GM19023 (cell line): ENCODE measurements around the gene TNFSF13B.
"Not testable (repeated sequence)": the region's sequence is repeated elsewhere in the genome, so short reads cannot be mapped to it uniquely, and the experiment has no call there.

ENCODE experiments used
- ATAC-seq: cut with Tn5 transposase; IDR thresholded peaks from one replicate; pipeline ENCODE4 v1.9.1; 2021; ENCODE audit warnings: mild to moderate bottlenecking, moderate library complexity; ENCODE audit not compliant: unreplicated experiment

Gene TNFSF13B

DNA sequence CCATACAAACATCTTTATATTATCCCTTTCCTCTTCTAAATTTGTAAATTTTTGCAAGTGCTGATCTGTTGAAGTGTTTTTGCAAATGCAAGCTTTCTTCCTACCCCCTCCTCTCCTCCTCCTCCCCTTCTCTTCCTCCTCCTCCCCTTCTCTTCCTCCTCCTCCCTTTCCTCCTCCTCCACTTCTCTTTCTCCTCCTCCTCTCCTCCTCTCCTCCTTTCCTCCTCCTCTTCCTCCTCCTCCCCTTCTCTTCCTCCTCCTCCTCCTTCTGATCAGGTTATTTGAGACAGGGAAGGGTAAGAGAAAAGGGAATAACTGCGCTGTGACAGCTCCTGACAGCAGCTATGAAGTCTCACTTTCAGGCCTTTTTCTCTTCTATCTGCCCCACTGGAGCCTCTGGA lies 8.9 kb downstream of the TNFSF13B start:
- no peak for ATAC-seq

DNA sequence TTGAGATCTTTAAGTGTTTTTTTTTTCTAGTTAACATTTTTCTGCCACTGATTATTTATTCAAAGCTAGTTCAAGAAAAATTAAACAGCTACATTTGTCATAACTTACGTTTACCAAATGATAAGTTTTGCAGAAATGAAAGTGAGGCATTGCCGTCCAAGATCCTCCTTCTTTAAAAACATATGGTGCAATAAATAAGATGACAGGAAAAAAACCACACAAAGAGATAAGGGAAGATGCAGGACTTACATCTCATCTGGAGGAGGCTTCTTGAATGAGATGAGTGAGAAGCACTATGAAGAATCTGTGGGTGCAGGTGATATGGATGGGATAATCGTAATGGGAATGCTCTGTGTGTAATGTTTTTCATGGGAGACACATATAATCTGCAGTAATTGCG lies 12.4 kb downstream of the TNFSF13B start:
- ATAC-seq, result no peak

DNA sequence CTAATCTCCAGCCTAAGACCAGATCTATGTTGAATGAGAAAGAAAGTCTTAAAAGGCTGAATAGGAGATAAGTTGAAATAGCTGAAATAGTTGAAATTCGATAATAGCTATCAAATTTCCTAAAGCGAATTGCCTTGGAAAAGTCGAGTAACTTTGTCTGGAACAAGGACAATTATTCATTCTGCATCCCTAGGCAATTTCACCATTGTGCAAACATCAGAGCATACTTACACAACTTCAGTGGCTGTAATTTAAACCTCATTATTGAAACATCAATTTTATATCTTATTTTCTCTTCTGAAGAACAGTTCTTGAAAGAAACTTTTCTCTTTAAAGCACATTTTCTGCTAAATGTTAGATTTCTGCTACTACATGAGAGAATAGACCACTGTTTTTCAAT lies 13.6 kb downstream of the TNFSF13B start:
- no peak for ATAC-seq

DNA sequence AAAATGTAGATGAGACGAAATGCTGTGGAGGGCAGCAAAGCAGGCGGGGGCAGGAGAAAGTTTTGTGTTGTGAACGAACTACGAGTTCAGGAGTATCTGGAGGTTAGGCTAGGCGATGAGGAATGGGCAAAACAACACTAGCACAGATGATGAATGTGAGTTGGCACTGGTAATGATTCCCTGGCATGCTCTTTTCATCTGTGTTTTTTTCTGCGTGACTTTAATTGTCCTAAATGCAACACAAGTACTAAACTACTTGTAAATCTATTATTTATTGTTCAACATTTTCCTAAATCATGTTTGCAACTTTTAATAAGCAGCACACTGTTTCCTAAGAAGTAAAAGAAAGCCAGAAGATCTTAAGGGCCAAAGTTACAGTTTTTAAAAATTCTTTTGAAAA lies 19.2 kb downstream of the TNFSF13B start:
- ATAC-seq, result no peak

DNA sequence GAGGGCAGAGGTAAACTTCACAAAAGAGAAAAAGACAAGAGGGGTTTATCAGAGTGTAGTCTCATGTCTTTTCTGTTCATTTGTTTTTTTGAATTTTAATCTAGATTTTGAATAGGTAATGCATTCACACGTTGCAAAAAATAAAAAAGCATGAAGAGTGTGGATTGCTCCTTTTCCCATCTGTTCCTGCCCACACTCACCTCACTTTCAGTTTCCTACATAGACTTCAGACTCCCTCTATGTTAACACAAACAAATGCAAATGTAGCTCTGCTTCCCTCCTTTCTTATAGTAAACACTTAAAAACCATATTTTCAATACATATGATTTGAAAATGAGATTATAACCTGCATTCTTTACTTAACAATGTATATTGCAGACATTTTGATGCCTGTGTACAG lies 20.3 kb downstream of the TNFSF13B start:
- ATAC-seq, result no peak

DNA sequence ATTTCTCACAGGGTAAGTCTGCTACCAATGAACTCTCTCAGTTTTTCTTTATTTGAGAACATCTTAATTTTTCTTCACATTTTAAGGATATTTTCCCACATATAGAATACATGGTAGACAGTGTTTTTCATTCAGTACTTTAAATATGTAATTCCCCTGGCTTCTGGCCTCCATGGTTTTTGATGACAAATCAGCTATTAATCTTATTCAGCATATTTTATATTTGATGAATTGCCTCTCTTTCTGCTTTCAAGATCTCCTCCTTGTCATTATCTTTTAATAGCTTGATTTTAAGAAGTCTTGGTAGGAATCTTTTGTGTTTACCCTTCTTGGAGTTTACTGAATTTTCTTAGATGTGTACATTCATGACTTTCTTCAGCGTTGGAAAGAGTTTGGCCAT lies 27.6 kb downstream of the TNFSF13B start:
- ATAC-seq, result no peak

DNA sequence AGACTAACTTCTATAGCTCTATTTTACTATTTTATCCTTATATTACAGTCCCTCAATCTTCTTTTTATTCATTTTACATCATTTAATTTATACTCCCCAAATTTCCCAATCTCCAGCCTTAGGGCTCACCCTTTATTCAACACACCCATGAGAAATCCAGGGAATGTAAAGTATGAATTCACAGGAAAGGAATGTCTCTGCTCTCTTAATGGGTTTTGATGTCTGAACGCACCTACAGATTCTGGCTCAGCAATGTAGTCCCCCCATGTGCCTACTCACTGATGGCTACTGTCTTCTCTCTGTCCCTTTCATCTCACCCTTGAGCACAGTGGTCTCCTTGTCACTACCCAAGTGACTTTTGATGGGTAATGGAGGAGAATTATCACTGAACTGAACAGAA lies 32.8 kb downstream of the TNFSF13B start:
- ATAC-seq, result no peak

DNA sequence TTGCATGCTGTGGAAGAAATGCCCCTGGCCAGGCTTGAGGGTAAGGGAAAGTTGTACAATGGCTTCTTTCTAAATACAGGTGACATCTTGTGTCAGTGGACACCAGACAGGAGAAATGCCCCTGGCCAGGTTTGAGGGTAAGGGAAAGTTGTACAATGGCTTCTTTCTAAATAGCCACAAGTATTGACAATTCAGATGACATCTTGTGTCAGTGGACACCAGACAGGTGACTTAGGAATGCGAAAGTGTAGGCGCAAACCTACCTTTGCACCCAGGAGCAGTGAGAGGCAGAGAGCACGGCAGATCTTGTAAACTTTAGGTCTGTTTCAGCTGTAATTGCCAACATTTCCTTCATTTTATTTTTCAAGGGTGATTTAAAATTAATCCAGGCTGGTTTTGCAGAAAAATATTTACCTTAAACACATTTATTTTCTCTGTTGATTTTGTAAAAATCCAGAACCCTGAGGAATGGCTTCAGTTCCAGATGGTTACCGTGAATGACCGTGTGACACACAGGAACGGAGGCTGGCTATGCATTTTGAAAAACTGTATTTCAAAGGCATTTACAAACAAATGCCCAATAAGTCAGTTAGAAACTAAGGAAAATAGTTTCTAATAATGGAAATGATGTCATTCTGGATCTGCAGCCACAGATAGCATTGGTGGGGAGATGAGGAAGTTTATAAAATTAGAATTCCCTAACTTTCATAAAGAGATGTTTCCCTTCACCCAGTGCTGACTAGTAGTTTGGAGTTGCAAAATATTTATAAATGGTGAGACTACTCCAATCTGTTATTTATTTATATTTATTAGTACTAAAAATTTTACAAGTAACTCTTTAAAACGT lies 34.9 kb downstream of the TNFSF13B start:
- no peak for ATAC-seq

DNA sequence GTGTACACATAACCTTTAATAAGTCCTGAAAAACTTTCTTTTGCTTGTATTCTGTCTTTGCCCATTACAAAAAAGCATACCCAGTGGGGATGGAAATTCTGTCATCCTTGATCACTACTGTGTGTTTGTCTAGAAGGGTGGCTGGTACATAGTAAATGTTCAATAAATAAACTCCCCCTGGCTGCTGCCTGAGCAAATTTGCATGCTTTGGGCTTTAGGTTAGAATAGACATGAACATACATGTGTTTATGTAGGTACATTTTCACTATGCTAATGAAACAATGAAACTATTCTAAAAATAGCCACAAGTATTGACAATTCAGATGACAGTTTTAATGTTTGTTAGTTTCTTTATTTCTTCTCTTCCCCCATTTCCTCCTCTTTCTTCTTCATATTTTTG lies 36.1 kb downstream of the TNFSF13B start:
- peak; percentile 70 for ATAC-seq

DNA sequence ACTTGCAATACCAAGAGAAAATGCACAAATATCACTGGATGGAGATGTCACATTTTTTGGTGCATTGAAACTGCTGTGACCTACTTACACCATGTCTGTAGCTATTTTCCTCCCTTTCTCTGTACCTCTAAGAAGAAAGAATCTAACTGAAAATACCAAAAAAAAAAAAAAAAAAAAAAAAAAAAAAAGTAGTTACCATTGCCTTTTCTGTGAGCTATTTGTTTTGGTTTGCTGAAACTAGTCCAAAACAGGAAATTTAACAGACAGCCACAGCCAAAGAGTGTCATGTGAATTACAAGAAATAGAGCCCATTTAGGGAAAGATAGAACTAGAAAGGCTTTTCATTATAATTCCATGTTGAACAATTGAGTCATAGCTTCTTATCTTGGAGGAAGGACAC lies 37.3 kb downstream of the TNFSF13B start:
- no peak for ATAC-seq

DNA sequence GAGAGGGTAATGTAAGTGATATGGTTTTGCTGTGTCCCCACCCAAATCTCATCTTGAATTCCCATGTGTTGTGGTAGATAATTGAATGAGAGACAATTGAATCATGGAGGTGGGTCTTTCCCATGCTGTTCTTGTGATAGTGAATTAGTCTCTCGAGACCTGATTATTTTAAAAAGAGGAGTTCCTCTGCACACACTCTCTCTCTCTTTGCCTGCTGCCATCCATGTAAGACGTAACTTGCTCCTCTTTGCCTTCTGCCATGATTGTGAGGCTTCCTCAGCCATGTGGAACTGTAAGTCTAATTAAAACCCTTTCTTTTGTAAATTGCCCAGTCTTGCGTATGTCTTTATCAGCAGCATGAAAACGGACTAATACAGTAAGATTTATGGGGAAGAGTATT lies 42.1 kb downstream of the TNFSF13B start:
- ATAC-seq, result not testable (repeated sequence)

DNA sequence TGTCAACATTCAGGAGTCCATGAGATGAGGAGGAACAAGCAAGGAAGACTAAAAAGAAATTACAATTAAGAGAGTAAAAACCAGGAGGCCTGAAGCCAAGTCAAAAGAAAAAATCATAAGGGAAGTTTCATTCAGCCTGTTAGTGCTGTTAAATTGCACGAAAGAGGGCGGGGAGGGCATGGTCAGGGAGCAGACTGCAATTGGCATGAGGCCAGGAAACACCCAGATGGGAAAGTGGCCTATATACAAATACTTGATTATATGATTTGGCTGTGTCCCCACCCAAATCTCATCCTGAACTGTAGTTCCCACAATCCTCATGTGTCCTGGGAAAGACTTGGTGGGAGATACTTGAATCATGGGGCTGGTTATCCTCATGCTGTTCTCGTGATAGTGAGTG lies 43.9 kb downstream of the TNFSF13B start:
- no peak for ATAC-seq

DNA sequence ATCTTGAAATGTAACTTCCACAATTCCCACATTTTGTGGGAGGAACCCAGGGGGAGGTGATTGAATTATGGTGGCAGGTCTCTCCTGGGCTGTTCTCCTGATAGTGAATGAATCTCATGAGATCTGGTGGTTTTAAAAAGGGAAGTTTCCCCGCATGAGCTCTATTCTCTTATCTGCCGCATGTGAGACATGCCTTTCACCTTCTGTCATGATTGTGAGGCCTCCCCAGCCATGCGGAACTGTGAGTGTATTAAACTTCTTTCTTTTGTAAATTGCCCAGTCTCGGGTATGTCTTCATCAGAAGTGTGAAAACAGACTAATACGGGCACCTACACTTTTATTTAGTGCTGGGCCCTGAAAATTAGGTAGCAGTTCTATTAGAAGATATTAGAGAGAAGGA lies 45.8 kb downstream of the TNFSF13B start:
- ATAC-seq, result peak; percentile 80

DNA sequence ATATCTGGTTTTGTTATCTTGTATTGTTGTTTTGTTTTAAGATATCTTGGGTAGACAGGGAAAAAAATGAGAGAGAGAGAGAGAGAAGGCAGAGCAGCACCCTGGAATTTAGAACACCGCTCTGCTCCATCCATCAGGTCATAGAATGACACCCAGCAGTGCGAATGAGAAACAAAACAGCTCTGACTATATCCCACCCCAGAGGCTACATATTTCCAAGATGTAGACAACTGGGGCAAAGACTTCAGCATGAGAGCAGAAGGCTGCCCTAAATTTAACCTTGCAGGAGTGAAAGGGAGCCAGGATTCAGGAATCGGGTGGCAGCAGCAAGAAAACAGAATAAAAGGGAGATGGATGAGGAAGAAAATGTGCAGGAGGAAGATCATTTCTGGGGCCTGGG lies 46.5 kb downstream of the TNFSF13B start:
- ATAC-seq, result no peak

DNA sequence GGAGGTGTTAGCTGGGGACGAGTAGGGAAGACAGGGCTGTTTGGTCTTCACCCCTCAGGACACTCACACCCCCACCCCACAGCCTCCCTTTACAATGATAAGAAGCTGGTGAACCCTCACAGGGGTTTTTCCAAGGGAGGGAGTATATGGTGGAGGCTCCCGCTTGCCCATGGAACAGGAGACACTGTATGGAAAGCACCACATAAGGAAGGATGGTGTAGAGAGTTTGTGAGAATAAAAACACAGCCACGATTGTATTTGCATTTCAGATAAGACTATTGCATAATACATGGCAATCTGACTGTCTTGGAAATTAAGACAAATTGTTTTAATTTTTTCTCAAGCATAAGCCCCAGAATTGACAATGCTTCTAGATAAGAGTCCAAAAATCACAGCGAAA lies 46.9 kb downstream of the TNFSF13B start:
- ATAC-seq, result no peak

DNA sequence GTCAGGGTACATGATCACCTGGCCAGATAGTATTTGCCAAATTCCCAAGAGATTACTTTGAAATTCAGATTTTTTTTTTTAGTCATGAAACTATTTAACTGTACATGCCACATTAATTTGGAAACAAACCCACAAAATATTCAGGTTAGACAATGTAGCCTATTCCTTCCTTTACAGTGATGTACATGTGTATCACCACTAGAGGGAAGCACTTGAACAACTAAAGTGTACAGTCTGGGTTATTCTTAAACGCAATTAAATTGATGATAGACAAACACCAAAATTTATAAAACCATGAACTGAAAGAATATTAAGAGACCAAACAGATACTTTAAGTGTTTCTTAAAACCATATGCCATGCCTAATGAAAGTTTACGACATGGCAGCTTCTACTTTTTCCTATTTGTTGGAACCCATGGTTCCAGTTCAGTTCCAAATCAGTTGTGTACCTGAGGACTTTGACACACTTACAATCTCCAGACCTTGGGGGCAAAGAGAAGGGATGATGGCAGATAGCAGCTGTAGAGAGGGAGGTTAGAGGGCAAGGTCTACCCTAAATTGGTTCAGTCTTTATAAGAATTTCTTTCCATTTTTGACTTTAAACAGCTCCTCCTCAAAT lies 52.8 kb downstream of the TNFSF13B start:
- peak; percentile 83 for ATAC-seq

DNA sequence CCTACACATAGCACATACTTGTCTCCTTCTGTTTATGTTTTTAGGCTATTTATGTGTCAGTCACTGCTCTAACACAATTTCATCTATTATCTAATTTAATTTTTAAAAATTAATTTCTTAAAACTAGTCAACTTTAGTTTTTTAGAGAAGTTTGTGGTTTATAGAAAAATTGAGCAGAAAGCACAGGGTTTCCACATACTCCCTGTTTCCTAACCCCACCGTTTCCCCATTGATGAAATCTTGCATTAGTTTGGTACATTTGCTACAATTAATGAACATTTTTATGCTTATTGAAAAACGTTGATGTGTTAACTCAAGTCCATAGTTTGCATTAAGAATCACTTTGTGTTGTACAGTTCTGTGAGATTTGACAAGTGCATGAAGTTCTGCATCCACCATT lies 53.5 kb downstream of the TNFSF13B start:
- ATAC-seq, result no peak

DNA sequence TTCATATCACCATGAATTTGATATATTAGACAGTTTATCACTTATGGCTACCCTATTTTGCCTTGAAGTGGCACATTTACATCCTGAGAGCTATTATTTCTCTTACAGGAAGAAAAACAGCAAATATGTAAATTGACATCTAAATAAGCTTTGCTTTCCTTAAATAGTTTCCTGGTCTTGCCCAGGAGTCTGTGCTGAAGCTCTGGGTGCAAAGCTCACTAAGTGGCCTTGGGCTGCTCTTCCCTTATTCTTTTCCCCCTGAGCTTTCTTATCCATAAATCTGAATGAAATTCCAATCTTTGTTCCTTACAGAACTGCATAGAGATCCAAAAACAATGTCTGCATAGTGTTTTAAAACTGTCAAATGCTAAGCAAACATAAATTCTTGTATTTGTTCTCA lies 56.3 kb downstream of the TNFSF13B start:
- no peak for ATAC-seq

DNA sequence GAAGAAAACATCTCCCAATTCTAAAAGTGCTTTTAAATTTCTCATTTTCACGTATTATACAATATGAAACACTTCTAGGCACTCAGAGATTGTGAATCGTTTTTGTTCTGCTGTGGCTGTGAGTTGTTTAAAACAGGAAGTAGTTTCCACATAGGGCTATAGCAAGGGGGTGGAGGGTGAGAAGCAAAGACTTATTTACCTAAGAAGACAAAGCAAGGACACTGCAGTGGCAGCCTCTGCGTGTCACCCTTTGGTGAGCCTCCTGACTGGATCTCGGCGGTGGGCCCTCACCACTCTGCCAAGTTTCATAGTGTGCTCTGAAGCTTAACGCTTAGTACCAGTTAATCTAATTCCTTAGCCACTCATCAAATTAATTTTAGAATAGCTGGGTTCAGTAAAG lies 56.8 kb downstream of the TNFSF13B start:
- ATAC-seq, result peak; percentile 82

DNA sequence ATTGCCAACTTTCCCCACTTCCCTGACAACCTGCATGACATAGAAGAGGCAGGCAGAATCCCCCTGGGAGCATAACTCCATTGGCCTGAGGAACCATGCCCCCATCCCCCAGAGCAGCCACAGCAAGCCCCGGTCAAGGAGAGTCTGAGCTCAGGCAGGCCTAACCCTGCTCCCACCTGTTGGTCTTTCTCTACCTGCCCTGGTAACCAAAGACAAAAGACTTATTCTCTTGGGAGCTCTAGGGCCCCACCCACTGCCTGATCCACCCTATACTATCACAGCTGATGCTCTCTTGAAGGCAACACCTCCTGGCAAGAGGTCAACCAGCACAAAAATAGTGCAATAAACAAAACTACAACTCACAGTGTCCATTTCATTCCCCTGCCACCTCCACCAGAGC lies 59.3 kb downstream of the TNFSF13B start:
- ATAC-seq, result no peak

DNA sequence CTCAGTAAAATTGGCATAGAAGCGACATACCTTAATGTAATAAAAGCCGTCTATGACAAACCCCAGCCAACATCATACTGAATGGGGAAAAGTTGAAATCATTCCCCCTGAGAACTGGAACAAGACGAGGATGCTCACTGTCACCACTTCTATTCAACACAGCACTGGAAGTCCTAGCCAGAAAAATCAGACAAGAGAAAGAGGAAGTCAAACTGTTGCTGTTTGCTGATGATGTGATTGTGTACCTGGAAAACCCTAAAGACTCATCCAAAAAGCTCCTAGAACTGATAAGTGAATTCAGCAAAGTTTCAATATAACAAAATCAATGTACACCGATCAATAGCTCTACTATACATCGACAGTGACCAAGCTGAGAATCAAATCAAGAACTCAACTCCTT lies 63.3 kb downstream of the TNFSF13B start:
- no peak for ATAC-seq

DNA sequence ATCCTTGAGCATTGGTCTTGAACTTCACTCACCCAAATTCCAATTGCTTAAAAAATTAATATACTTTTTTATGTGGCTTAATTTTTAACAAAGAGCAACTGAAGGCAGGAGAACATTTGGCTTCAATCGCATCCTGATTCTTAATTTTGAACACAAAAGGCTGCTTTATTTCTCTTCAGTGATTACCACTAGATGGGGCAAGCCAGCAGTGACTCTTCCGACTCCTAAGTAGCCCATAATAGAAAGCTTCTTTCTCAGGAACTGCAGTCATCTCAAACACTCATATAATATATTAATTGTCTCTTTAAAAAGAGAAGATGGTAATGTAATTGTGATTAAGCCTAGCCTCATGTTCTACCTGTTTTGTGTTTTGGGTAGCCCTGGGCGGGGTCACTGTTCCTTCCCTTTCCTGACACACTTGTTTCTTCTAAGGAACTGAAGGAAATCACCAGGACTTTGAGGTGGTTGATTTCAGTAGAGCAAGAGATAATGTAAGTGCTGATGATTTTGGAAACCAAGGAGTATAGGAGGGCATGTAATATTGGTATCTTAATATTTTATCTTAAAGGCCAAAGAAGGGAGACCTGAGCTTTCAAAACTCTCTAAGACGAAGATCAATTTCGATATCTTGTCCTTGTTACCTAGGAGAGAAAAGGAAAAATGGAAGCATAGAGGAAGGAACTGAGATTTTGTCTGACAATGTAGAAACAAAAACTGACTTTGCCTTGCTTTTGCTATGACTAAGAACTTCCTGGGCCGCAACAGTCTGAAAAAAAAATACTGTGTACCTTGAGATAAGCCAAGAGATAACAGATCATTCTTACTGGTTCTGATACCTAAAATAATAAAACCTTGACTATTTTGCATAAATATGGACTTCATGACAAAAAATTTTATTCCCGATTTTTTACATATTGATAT lies 73.1 kb downstream of the TNFSF13B start:
- ATAC-seq, result peak; percentile 47
